Duodenal mucosa (tissue), 2 donors: ENCODE data around the gene CATSPERB.
"Not testable (repeated sequence)": the region's sequence is repeated elsewhere in the genome, so short reads cannot be mapped to it uniquely, and the experiment has no call there.

Experiments
- H3K27ac ChIP-seq: one replicate; pipeline ENCODE4 v1.7.0; 2013; ENCODE audit warnings: low read depth, low read length
- H3K27me3 ChIP-seq, 2 donors: one replicate each; pipeline ENCODE4 v1.7.0; 2013; ENCODE audit warnings: low read length in 2 of 2, control low read depth in 1 of 2; ENCODE audit not compliant: insufficient read depth in 2 of 2, control insufficient read depth in 1 of 2
- H3K36me3 ChIP-seq, 2 donors: one replicate each; pipeline ENCODE4 v1.7.0; 2013; ENCODE audit warnings: low read length in 2 of 2, control low read depth in 1 of 2; ENCODE audit not compliant: insufficient read depth in 2 of 2, control insufficient read depth in 1 of 2
- H3K4me1 ChIP-seq, 2 donors: one replicate each; pipeline ENCODE4 v1.7.0; 2013; ENCODE audit warnings: low read length in 2 of 2, control low read depth in 1 of 2; ENCODE audit not compliant: insufficient read depth in 2 of 2, control insufficient read depth in 1 of 2
- H3K4me3 ChIP-seq, 2 donors: one replicate each; pipeline ENCODE4 v1.7.0; 2013; ENCODE audit warnings: low read length in 2 of 2, low read depth in 1 of 2
- H3K9ac ChIP-seq, 2 donors: one replicate each; pipeline ENCODE4 v1.7.0; 2013; ENCODE audit warnings: low read length in 2 of 2, low read depth in 1 of 2
- H3K9me3 ChIP-seq, 2 donors: one replicate each; pipeline ENCODE4 v1.7.0; 2013; ENCODE audit warnings: low read length in 2 of 2, control low read depth in 1 of 2; ENCODE audit not compliant: control insufficient read depth in 1 of 2

The CATSPERB gene

DNA sequence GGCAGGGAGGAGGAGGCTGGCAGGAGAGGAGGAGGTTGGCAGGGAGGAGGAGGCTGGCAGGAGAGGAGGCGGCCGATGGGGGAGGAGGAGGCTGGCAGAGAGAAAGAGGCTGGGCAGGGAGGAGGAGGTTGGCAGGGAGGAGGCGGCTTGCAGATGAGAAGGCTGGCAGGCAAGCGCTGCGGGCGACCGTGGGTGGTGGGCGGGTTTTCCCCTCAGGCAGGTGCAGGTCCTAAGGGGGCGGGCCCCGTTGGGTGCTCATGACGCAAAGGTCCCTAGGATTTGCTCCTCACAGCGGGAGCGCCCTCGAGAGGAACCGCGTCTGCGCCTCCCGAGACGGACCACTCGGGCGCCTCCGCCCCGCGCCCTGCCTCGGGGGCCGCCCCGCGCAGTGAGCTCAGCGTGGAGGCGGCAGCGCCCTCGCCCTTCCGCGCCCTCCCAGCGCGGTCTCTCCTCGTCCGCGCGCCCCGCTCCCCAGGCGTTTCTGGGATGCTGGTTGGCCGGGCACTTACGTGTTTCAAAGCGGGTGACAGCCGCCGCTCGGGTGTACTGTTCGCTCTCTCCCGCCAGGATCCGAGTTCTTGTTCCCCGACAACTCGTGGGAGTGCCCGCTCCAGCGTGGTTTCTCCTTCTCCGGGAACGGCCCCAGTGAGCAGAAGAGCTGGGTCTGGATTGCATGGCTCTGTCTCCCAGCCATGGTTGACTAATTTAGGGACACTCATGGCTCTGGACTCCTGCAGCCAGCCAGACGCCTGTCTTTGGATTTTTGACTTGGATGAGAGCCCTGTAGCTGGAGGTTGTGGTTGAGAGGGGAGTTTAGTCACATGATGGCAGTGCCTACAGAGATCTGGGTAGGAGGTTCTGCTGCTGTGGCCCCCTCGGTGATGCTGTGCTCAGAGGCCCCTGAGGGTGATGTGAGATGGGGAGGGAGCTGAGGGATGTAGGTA, 157.7 kb downstream of the CATSPERB start:
- Histone ChIP-seq H3K9me3 (no peaks in the 10 kb centered on the region), H3K27me3 (peaks cover 0 to 6% of the 10 kb centered on the region in 2 donors), H3K4me3 (peak overlapping the region; percentile 61 to 62), H3K4me1 (peaks cover 10 to 21% of the 10 kb centered on the region in 2 donors), H3K9ac (peak overlapping the region; percentile 44 to 63), H3K27ac (no peak overlapping the region), H3K36me3 (no peaks in the 10 kb centered on the region)

DNA sequence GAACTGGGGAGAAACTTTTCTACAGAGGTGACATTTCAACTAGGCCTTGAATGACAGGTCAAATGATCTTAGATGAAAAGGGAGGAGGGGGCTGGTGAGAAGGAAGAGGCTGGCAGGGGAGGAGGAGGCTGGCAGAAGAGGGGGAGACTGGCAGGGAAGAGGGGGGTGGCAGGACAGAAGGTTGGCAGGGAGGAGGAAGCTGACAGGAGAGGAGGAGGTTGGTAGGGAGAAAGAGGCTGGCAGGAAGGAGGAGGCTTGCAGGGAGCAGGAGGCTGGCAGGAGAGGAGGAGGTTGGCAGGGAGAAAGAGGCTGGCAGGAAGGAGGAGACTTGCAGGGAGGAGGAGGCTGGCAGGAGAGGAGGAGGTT, 158.4 kb downstream of the CATSPERB start:
- H3K27ac ChIP-seq, result no peak overlapping the region
- peaks cover 10 to 21% of the 10 kb centered on the region in 2 donors for H3K4me1 ChIP-seq
- H3K4me3 ChIP-seq, result peak overlapping the region; percentile 61 to 62
- no peaks in the 10 kb centered on the region for H3K9me3 ChIP-seq
- no peaks in the 10 kb centered on the region for H3K36me3 ChIP-seq
- H3K27me3 ChIP-seq, result peaks cover 0 to 6% of the 10 kb centered on the region in 2 donors
- H3K9ac ChIP-seq, result no peak overlapping the region

DNA sequence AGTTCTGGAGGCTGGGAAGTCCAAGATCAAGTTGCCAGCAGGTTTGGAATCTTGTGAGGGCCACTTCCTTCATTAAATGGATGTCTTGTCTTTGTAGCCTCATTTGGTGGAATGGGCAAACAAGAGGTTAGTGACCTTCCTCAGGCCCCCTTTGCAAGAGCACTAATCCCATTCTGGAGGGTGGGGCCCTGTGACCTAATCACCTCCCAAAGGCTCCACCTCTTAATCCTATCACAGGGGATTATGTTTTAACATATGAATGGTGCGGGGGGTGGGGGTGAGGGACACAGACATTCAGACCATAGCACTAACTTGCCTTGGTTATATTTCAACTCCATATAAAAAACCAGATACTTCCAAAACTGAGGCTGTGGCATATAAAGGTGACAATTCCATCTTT, 161.9 kb downstream of the CATSPERB start:
- no peak overlapping the region for H3K4me3 ChIP-seq
- H3K27ac ChIP-seq, result no peak overlapping the region
- H3K9me3 ChIP-seq, result no peaks in the 10 kb centered on the region
- H3K36me3 ChIP-seq, result no peaks in the 10 kb centered on the region
- H3K27me3 ChIP-seq, result peaks cover 0 to 6% of the 10 kb centered on the region in 2 donors
- H3K4me1 ChIP-seq, result peaks cover 7 to 10% of the 10 kb centered on the region in 2 donors
- H3K9ac ChIP-seq, result no peak overlapping the region

DNA sequence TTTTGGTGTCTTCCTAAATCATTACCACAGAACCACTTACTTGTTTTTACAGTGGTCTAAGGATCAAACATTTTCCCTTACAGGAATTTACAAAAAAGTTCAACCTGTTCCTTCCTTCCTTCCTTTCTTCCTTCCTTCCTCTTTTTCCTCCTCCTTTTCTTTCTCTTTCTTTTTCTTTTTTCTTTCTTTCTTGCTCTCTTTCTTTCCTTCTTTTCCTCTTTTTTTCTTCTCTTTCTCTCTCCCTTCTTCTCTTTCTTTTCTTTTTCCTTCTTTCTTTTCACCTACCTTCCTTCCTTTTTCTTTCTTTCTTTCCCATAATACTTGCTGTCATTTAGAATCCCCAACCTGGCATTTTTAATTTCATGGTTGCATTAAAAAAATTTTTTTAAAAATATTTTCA, 162.6 kb downstream of the CATSPERB start:
- H3K27ac ChIP-seq, result no peak overlapping the region
- H3K27me3 ChIP-seq, result peaks cover 0 to under 1% of the 10 kb centered on the region in 2 donors
- peaks cover under 1 to 2% of the 10 kb centered on the region in 2 donors for H3K4me1 ChIP-seq
- no peaks in the 10 kb centered on the region for H3K9me3 ChIP-seq
- H3K9ac ChIP-seq, result no peak overlapping the region
- H3K4me3 ChIP-seq, result no peak overlapping the region
- H3K36me3 ChIP-seq, result no peaks in the 10 kb centered on the region

DNA sequence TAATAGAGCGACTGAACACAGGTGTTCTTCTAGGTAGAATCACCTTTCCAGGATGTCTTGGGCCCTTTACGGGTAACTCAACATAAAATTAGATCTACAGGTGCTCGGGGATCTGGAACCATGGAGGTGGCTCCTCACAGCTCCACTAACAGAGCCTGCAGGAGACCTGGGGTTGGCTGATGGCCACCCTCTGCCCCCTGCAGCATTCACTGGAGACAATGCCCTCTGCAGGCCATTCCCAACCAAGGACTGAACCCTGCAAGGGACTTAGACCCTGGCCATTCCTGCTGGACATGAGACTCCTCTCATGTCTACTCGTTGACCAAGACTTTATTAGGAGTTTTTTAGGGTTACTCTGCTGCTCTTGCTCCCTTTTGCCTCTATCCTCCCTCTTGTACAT, 163.3 kb downstream of the CATSPERB start:
- Histone ChIP-seq H3K27me3 (no peaks in the 10 kb centered on the region), H3K9me3 (no peaks in the 10 kb centered on the region), H3K4me3 (no peak overlapping the region), H3K4me1 (no peaks in the 10 kb centered on the region), H3K36me3 (no peaks in the 10 kb centered on the region), H3K9ac (no peak overlapping the region), H3K27ac (no peak overlapping the region)

DNA sequence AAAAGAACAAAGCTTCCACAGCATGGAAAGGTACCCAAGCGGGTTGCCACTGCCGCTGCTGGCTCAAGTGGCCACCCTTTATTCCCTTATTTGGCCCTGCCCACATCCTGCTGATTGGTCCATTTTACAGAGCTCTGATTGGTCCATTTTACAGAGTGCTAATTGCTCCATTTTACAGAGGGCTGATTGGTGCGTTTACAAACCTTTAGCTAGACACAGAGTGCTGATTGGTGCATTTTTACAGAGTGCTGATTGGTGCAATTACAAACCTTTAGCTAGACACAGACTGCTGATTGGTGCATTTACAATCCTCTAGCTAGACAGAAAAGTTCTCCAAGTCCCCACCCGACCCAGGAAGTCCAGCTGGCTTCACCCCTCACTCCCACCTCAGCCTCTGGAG, 164.1 kb downstream of the CATSPERB start:
- not testable (repeated sequence) for H3K4me3 ChIP-seq, H3K9me3 ChIP-seq, H3K4me1 ChIP-seq, H3K27me3 ChIP-seq, H3K27ac ChIP-seq, H3K36me3 ChIP-seq, H3K9ac ChIP-seq

DNA sequence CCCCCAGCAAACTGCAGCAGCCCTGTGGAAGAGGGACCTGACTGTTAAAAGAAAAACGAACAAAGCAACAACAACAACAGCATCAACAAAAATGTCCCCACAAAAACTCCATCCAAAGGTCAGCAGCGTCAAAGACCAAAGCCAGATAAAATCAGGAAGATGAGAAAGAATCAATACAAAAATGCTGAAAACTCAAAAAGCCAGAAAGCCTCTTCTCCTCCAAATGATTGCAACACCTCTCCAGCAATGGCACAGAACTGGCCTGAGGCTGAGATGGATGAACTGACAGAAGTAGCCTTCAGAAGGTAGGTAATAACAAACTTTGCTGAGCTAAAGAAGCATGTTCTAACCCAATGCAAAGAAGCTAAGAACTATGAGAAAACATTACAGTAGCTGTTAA, 176.4 kb downstream of the CATSPERB start:
- Histone ChIP-seq H3K36me3 (no peaks in the 10 kb centered on the region), H3K27me3 (no peaks in the 10 kb centered on the region), H3K4me3 (no peak overlapping the region), H3K9me3 (no peaks in the 10 kb centered on the region), H3K27ac (no peak overlapping the region), H3K4me1 (peaks cover 12 to 15% of the 10 kb centered on the region in 2 donors), H3K9ac (no peak overlapping the region)

DNA sequence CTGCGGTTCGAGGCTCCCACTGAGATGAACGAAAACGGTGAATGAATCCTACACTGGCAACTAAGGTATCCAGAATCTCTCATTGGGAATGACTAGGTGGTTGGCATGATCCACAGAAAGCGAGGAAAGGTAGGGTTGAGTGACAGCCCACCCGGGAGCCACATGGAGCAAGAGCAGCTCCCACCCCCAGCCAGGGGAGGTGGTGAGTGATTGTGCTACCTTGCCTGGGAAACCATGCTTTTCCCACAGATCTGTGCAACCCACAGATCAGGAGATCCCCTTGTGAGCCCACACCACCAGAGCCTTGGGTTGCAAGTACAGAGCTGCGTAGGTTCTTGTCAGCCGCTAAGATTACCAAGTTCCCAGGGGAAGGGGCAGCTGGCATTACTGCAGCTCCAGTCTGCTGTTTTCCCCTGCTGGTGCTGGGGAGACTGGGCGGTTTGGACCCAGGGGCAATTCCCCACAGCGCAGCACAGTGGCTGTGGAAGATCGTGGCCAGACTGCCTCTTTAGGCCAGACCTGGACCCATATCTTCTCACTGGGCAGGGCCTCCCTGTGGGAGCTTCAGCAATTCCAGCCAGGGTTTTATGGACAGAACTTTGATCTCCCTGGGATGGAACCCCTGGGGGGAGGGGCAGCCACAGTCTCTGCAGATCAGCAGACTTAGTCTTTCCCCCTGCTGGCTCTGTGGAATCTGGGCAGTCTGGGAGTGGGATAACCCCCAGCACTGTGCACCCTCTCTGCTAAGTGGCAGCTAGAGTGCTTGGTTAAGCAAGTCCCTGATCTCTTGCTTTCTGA, 177.2 kb downstream of the CATSPERB start:
- Histone ChIP-seq H3K36me3 (no peaks in the 10 kb centered on the region), H3K4me3 (peak overlapping the region; percentile 32 to 34), H3K27me3 (no peaks in the 10 kb centered on the region), H3K27ac (no peak overlapping the region), H3K9me3 (no peaks in the 10 kb centered on the region), H3K4me1 (peaks cover 12 to 15% of the 10 kb centered on the region in 2 donors), H3K9ac (no peak overlapping the region)

DNA sequence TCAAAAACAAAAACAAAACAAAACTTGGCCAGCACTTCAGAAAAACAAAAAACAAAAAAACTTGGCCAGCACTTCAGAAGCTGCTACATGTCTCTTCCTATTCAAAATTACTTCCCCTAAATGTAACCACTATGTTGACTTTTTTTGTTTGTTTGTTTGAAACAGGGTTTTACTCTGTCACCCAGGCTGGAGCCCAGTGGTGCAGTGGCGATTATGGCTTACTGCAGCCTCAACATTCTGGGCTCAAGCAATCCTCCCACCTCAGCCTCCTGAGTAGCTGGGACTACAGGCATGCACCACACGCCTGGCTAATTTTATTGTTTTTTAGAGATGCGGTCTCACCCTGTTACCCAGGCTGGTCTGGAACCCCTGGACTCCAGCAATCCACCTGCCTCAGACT, 183.8 kb downstream of the CATSPERB start:
- no peaks in the 10 kb centered on the region for H3K27me3 ChIP-seq
- H3K9ac ChIP-seq, result no peak overlapping the region
- H3K4me3 ChIP-seq, result no peak overlapping the region
- H3K9me3 ChIP-seq, result no peaks in the 10 kb centered on the region
- no peak overlapping the region for H3K27ac ChIP-seq
- no peaks in the 10 kb centered on the region for H3K36me3 ChIP-seq
- no peaks in the 10 kb centered on the region for H3K4me1 ChIP-seq
